ENCODE results near the gene PIGS.

Gene PIGS

GRCh38 chr17:28573040-28573380 is 1.7 kb upstream of the PIGS start:
- Histone ChIP-seq H3K27me3 (ENCODE audit: control insufficient read depth in 2 of 2, insufficient read depth in 2 of 2, low read length in 2 of 2) (no peaks in the 10 kb centered on the region), H3K9me3 (ENCODE audit: control insufficient read depth in 2 of 2, low read length in 2 of 2) (no peaks in the 10 kb centered on the region), H3K9ac (ENCODE audit: low read depth in 1 of 2, low read length in 2 of 2) (no peak overlapping the region), H3K4me3 (ENCODE audit: low read length in 2 of 2) (no peak overlapping the region), H3K36me3 (ENCODE audit: control insufficient read depth in 2 of 2, insufficient read depth in 2 of 2, low read length in 2 of 2) (no peaks in the 10 kb centered on the region), H3K27ac (ENCODE audit: low read depth in 2 of 2, low read length in 2 of 2) (no peak overlapping the region), H3K4me1 (ENCODE audit: control insufficient read depth in 2 of 2, insufficient read depth in 2 of 2, low read length in 2 of 2) (peaks cover 20 to 22% of the 10 kb centered on the region in 2 donors)

- H3K36me3 ChIP-seq (ENCODE audit: control insufficient read depth in 2 of 2, insufficient read depth in 2 of 2, low read length in 2 of 2), result no peaks in the 10 kb centered on the region
- peak overlapping the region in 1 of 2 donors; percentile 95 for H3K9ac ChIP-seq (ENCODE audit: low read depth in 1 of 2, low read length in 2 of 2)
- no peaks in the 10 kb centered on the region for H3K9me3 ChIP-seq (ENCODE audit: control insufficient read depth in 2 of 2, low read length in 2 of 2)
- peaks cover 20 to 22% of the 10 kb centered on the region in 2 donors for H3K4me1 ChIP-seq (ENCODE audit: control insufficient read depth in 2 of 2, insufficient read depth in 2 of 2, low read length in 2 of 2)
- H3K4me3 ChIP-seq (ENCODE audit: low read length in 2 of 2), result peak overlapping the region in 1 of 2 donors; percentile 85
- peak overlapping the region; percentile 81 to 83 for H3K27ac ChIP-seq (ENCODE audit: low read depth in 2 of 2, low read length in 2 of 2)
- no peaks in the 10 kb centered on the region for H3K27me3 ChIP-seq (ENCODE audit: control insufficient read depth in 2 of 2, insufficient read depth in 2 of 2, low read length in 2 of 2)
These were observed 1.1 kb upstream of the PIGS start for GRCh38 chr17:28572259-28573039.

GRCh38 chr17:28570716-28571360 is 486 bp downstream of the PIGS start:
- no peaks in the 10 kb centered on the region for H3K9me3 ChIP-seq (ENCODE audit: control insufficient read depth in 2 of 2, low read length in 2 of 2)
- H3K27ac ChIP-seq (ENCODE audit: low read depth in 2 of 2, low read length in 2 of 2), result peak overlapping the region; percentile 81 to 83
- H3K4me1 ChIP-seq (ENCODE audit: control insufficient read depth in 2 of 2, insufficient read depth in 2 of 2, low read length in 2 of 2), result peaks cover 13 to 22% of the 10 kb centered on the region in 2 donors
- H3K9ac ChIP-seq (ENCODE audit: low read depth in 1 of 2, low read length in 2 of 2), result peak overlapping the region; percentile 84 to 95
- H3K4me3 ChIP-seq (ENCODE audit: low read length in 2 of 2), result peak overlapping the region; percentile 85 to 96
- H3K27me3 ChIP-seq (ENCODE audit: control insufficient read depth in 2 of 2, insufficient read depth in 2 of 2, low read length in 2 of 2), result no peaks in the 10 kb centered on the region
- H3K36me3 ChIP-seq (ENCODE audit: control insufficient read depth in 2 of 2, insufficient read depth in 2 of 2, low read length in 2 of 2), result peaks cover 0 to 7% of the 10 kb centered on the region in 2 donors

- no peak overlapping the region for H3K27ac ChIP-seq (ENCODE audit: low read depth in 2 of 2, low read length in 2 of 2)
- H3K9me3 ChIP-seq (ENCODE audit: control insufficient read depth in 2 of 2, low read length in 2 of 2), result no peaks in the 10 kb centered on the region
- H3K4me1 ChIP-seq (ENCODE audit: control insufficient read depth in 2 of 2, insufficient read depth in 2 of 2, low read length in 2 of 2), result peaks cover 13 to 22% of the 10 kb centered on the region in 2 donors
- H3K9ac ChIP-seq (ENCODE audit: low read depth in 1 of 2, low read length in 2 of 2), result no peak overlapping the region
- peaks cover 0 to 7% of the 10 kb centered on the region in 2 donors for H3K36me3 ChIP-seq (ENCODE audit: control insufficient read depth in 2 of 2, insufficient read depth in 2 of 2, low read length in 2 of 2)
- H3K27me3 ChIP-seq (ENCODE audit: control insufficient read depth in 2 of 2, insufficient read depth in 2 of 2, low read length in 2 of 2), result no peaks in the 10 kb centered on the region
- no peak overlapping the region for H3K4me3 ChIP-seq (ENCODE audit: low read length in 2 of 2)
These were observed 1.9 kb downstream of the PIGS start for GRCh38 chr17:28569446-28569845.

- peaks cover 0 to 17% of the 10 kb centered on the region in 2 donors for H3K36me3 ChIP-seq (ENCODE audit: control insufficient read depth in 2 of 2, insufficient read depth in 2 of 2, low read length in 2 of 2)
- peaks cover 12 to 19% of the 10 kb centered on the region in 2 donors for H3K4me1 ChIP-seq (ENCODE audit: control insufficient read depth in 2 of 2, insufficient read depth in 2 of 2, low read length in 2 of 2)
- H3K27me3 ChIP-seq (ENCODE audit: control insufficient read depth in 2 of 2, insufficient read depth in 2 of 2, low read length in 2 of 2), result no peaks in the 10 kb centered on the region
- no peak overlapping the region for H3K9ac ChIP-seq (ENCODE audit: low read depth in 1 of 2, low read length in 2 of 2)
- no peak overlapping the region for H3K27ac ChIP-seq (ENCODE audit: low read depth in 2 of 2, low read length in 2 of 2)
- no peak overlapping the region for H3K4me3 ChIP-seq (ENCODE audit: low read length in 2 of 2)
- H3K9me3 ChIP-seq (ENCODE audit: control insufficient read depth in 2 of 2, low read length in 2 of 2), result no peaks in the 10 kb centered on the region
These were observed 3.7 kb downstream of the PIGS start for GRCh38 chr17:28567604-28568003.

- Histone ChIP-seq H3K36me3 (ENCODE audit: control insufficient read depth in 2 of 2, insufficient read depth in 2 of 2, low read length in 2 of 2) (peaks cover 13 to 39% of the 10 kb centered on the region in 2 donors), H3K9ac (ENCODE audit: low read depth in 1 of 2, low read length in 2 of 2) (no peak overlapping the region), H3K4me3 (ENCODE audit: low read length in 2 of 2) (no peak overlapping the region), H3K9me3 (ENCODE audit: control insufficient read depth in 2 of 2, low read length in 2 of 2) (no peaks in the 10 kb centered on the region), H3K27me3 (ENCODE audit: control insufficient read depth in 2 of 2, insufficient read depth in 2 of 2, low read length in 2 of 2) (no peaks in the 10 kb centered on the region), H3K4me1 (ENCODE audit: control insufficient read depth in 2 of 2, insufficient read depth in 2 of 2, low read length in 2 of 2) (no peaks in the 10 kb centered on the region), H3K27ac (ENCODE audit: low read depth in 2 of 2, low read length in 2 of 2) (no peak overlapping the region)
These were observed 7.8 kb downstream of the PIGS start for GRCh38 chr17:28563475-28563874.

GRCh38 chr17:28555022-28555421 is 16.3 kb downstream of the PIGS start:
- peaks cover 50 to 62% of the 10 kb centered on the region in 2 donors for H3K36me3 ChIP-seq (ENCODE audit: control insufficient read depth in 2 of 2, insufficient read depth in 2 of 2, low read length in 2 of 2)
- peaks cover 4 to 11% of the 10 kb centered on the region in 2 donors for H3K4me1 ChIP-seq (ENCODE audit: control insufficient read depth in 2 of 2, insufficient read depth in 2 of 2, low read length in 2 of 2)
- H3K27ac ChIP-seq (ENCODE audit: low read depth in 2 of 2, low read length in 2 of 2), result no peak overlapping the region
- H3K27me3 ChIP-seq (ENCODE audit: control insufficient read depth in 2 of 2, insufficient read depth in 2 of 2, low read length in 2 of 2), result no peaks in the 10 kb centered on the region
- no peaks in the 10 kb centered on the region for H3K9me3 ChIP-seq (ENCODE audit: control insufficient read depth in 2 of 2, low read length in 2 of 2)
- no peak overlapping the region for H3K9ac ChIP-seq (ENCODE audit: low read depth in 1 of 2, low read length in 2 of 2)
- no peak overlapping the region for H3K4me3 ChIP-seq (ENCODE audit: low read length in 2 of 2)

GRCh38 chr17:28554565-28554964 is 16.8 kb downstream of the PIGS start:
- peaks cover 8 to 15% of the 10 kb centered on the region in 2 donors for H3K4me1 ChIP-seq (ENCODE audit: control insufficient read depth in 2 of 2, insufficient read depth in 2 of 2, low read length in 2 of 2)
- no peaks in the 10 kb centered on the region for H3K27me3 ChIP-seq (ENCODE audit: control insufficient read depth in 2 of 2, insufficient read depth in 2 of 2, low read length in 2 of 2)
- no peaks in the 10 kb centered on the region for H3K9me3 ChIP-seq (ENCODE audit: control insufficient read depth in 2 of 2, low read length in 2 of 2)
- H3K9ac ChIP-seq (ENCODE audit: low read depth in 1 of 2, low read length in 2 of 2), result no peak overlapping the region
- no peak overlapping the region for H3K27ac ChIP-seq (ENCODE audit: low read depth in 2 of 2, low read length in 2 of 2)
- H3K4me3 ChIP-seq (ENCODE audit: low read length in 2 of 2), result no peak overlapping the region
- peaks cover 46 to 57% of the 10 kb centered on the region in 2 donors for H3K36me3 ChIP-seq (ENCODE audit: control insufficient read depth in 2 of 2, insufficient read depth in 2 of 2, low read length in 2 of 2)

GRCh38 chr17:28553000-28553505 is 18.3 kb downstream of the PIGS start:
- H3K9ac ChIP-seq (ENCODE audit: low read depth in 1 of 2, low read length in 2 of 2), result no peak overlapping the region
- no peaks in the 10 kb centered on the region for H3K9me3 ChIP-seq (ENCODE audit: control insufficient read depth in 2 of 2, low read length in 2 of 2)
- H3K27me3 ChIP-seq (ENCODE audit: control insufficient read depth in 2 of 2, insufficient read depth in 2 of 2, low read length in 2 of 2), result no peaks in the 10 kb centered on the region
- H3K36me3 ChIP-seq (ENCODE audit: control insufficient read depth in 2 of 2, insufficient read depth in 2 of 2, low read length in 2 of 2), result peaks cover 41 to 47% of the 10 kb centered on the region in 2 donors
- peaks cover 13 to 22% of the 10 kb centered on the region in 2 donors for H3K4me1 ChIP-seq (ENCODE audit: control insufficient read depth in 2 of 2, insufficient read depth in 2 of 2, low read length in 2 of 2)
- H3K4me3 ChIP-seq (ENCODE audit: low read length in 2 of 2), result peak overlapping the region; percentile 33 to 62
- no peak overlapping the region for H3K27ac ChIP-seq (ENCODE audit: low read depth in 2 of 2, low read length in 2 of 2)
